CD4-positive, alpha-beta T cell treated with Interleukin-4 for 1 hour (primary cell): Measurements from ENCODE around the gene FEZF2.

Source experiments
- DNase-seq, 2 donors: peaks; one replicate each; pipeline ENCODE4 v3.0.0-alpha.2; 2020 to 2022

FEZF2 gene

DNA sequence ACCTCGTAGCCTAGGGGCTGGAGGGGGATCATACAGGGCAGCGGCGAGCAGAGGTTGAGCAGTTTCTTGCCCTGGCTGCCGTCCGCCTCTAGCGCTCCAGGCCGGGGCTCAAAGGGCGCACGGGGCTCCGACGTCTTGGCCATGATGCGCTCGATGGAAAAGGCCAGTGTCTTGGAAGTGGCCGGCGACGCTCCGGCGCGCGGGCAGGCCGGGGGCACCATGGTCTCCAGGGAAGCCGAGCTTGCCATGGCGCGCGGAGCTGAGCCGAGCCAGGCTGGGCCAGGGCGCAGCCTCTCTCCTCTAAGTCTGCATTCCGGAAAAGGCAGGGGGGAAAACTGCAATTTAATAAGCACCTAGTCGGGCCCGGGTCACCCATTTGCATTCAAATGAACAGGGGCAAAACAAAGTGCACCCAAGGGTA lies 719 bp downstream of the FEZF2 start:
- DNase-seq, result no peak

DNA sequence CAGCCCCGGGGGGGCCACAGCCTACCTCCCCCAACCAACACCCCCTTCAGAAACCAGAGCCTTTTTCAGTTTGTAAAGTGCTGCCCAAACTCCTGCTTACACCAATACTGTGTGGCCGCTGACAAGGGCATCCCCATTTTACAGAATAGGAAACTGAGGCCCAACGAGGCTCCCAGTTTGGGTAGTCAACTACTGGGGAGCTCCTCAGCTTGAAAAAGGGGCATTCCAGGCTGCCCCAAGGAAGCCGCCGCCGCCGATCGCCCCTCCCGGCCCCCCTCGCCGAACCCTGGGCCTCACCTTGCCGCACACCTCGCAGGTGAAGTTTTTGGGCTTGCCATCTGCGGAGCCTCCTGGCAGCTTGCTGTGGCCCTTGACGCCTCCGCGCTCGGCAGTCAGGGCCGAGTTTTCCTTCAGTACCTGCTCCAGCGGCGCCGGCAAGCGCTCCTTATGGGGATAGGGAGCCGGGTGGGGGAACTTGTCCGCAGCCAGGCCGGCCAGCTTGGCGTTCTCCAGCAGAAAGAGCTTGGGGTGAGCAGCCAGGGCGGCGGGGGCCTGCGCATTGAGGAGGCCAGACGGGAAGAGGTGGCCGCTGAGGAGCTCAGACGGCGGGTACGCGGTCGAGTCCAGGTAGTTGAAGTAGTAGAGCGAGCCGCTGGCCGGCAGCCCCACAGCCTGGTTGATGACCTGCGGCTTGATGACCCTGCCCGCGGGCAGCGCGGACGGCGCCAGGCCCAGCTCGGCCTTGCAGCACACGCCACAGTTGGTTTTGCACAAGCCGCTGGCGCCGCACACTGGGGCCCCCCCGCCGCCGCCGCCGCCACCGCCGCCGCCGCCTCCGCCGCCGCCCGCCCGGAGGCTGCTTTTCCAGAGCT lies 1.4 kb downstream of the FEZF2 start:
- DNase-seq, result no peak

DNA sequence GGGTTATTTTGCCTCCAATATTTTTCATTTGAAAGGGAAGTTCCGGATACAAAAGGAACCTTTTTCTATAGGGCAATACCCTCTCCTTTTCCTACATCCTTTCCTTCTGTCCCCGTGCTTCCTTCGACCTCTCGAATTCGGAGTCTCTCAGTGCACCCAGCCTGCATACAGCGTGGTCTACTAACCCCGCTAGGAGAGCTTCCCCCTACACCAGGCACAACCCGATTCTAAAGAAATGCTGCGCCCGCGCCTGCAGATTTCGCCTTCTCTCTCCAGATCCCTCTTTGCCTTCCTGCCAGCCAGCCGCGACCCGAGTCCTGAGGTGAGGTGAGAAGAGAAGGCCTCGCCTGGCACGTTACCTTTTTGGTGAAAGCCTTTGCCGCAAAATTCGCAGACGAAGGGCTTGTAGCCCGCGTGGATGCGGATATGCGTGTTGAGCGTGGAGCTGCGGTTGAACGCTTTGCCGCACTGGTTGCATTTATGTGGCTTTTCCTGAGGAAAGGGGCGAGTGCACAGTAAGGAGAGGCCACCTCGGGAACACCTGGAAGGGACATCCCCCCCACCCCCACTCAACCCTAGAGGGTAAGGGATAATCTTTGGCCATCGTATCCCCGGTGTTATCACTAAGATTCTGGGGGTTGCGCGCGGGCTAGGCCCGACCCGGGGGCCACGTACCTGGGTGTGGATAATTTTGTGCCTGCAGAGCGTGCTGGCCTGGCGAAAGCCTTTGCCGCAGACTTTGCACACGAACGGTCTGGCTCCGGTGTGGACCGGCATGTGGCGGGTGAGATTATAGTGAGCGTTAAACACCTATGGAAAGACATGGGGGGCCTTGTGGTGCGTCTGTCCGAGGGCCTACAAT lies 2.3 kb downstream of the FEZF2 start:
- no peak for DNase-seq

DNA sequence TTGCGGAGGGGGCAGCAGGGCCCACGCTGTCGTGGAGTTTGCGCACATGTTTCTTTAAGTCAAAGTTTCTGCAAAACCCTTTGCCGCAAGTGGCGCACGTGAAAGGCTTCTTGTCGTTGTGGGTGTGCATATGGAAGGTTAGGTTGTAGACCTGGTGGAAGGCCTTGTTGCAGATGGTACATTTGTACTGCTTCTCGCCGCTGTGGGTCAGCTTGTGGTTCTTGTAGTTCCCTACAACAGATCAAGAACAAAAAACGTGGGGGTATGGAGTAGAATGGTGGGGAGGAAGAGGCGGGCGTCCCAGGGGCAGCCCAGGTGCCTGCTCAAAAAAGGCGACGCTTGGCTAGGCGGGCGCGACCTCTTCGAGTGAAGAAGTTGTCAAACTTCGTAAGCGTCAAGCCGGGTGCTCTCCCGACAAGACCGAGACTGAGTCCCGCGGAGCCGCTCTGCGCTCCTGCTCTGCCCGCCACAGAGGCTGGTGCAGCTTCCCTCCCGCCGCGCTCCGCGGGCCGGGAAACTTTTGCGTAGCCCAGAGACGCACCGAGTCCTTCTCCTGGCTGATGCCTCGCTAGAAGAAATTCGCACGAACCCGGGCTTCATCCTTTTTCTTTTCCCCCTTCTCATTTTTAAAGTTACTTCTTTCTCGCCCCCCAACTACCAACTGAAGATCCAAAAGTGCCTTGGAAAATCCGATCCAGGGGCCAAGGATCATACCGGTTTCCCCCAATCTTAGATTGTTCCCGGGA lies 3.1 kb downstream of the FEZF2 start:
- DNase-seq, result no peak

DNA sequence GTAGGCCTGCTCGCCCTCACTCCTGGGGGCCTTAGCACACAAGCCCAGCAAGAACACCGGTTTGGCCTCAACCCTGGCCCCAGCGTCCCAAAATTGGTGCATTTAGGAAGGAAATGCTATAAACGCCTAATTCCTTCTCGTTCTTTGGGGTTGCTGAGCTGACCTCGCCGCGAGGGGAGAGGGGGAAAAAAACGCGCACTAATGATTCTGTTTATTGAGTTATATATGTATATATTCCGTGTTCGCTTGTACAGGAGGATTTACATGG lies 3.9 kb downstream of the FEZF2 start:
- DNase-seq, result no peak

DNA sequence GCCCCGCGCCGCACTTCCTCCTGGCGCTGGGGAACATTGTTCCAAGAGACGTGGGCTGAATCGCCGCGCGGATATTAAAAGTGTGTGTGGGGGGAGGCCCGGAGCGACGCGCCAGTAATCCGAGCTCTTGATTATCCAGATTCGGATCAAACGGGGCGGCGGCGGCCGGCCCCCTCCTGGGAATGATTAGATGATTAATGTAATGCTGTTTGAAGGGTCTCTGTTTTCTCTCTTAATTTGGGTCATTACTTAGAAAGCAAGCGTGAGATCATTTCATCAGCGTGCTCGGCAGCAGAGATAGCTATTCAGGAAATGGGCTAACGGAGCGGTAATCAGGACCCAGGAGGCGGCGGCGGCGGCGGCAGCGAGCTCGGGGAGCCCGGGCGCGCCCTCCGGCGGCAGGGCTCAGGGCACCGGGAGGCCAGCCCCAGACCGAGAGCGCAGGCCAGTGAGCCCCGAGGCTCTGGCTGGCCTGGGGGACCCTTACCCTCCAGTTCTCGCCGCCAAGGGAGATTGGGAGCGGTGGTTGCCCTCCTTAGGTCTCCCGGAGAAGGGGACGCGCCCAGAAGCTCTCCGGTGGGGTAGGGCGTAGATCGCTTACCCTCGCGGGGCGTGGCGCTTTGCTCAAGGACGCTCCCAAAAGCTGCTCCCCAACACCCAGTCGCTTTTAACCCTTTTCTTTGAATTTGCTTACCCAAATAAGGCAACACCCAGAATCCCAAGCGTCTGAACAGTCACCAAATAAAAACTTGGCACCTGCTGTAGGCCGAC lies 4.5 kb downstream of the FEZF2 start:
- DNase-seq, result no peak

DNA sequence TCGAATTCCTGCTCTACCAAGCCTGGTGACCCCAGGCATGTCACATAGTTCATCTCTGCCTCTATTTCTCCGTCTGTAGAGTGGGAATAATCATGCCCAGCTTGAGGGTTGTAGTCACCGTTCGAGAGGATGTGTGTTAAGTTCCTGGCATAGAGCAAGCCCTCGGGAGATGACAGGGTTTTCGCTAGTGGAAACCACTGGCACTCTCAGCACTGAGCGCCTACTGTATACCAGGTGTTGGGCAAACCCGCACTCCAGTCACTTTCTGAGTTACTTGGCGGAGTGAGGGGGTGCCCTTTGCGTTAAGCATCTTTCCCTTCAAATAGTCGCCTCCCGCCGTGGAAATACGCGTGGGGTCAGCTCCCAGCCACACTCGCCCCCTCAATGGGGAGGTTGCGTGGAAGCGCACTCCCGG lies 5.1 kb downstream of the FEZF2 start:
- DNase-seq, result no peak

DNA sequence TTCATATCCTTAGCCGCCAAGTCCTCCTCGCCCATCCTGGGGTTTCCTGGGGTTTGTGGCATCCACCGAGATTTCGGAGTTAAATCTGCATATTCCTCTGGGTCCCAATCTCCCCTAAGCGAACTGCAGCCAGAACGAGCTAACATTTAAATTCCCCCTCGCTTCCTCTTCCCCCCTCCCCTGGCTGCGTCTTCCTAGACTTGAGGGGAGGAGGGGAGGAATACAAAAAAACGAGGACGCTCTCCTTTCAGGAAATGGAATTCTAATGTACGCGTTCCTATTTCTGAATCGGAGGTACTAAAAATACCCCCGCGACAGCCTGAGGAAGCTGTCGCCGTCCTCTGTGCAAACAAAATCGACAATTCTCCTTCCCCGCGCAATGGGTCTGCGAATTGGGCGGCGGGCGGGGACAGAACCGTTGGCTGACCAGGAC lies 5.6 kb downstream of the FEZF2 start:
- no peak for DNase-seq

DNA sequence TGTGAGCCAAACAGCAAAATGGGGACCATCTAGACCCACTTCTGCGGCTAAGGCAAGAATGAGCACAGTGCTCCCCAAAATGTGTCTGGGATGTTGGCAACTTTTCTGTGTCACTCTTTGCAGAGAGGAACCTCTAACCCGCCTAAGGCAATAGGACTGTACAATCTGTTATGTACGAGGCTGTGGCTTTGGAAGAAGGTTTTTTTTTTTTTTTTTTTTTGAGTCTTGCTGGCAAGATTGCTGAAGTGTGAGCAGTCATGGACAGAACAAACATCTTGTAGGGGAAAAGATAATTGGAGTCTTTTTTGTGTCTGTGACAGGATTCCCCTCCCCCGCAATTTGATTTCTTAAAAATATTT lies 7.2 kb downstream of the FEZF2 start:
- DNase-seq, result no peak

DNA sequence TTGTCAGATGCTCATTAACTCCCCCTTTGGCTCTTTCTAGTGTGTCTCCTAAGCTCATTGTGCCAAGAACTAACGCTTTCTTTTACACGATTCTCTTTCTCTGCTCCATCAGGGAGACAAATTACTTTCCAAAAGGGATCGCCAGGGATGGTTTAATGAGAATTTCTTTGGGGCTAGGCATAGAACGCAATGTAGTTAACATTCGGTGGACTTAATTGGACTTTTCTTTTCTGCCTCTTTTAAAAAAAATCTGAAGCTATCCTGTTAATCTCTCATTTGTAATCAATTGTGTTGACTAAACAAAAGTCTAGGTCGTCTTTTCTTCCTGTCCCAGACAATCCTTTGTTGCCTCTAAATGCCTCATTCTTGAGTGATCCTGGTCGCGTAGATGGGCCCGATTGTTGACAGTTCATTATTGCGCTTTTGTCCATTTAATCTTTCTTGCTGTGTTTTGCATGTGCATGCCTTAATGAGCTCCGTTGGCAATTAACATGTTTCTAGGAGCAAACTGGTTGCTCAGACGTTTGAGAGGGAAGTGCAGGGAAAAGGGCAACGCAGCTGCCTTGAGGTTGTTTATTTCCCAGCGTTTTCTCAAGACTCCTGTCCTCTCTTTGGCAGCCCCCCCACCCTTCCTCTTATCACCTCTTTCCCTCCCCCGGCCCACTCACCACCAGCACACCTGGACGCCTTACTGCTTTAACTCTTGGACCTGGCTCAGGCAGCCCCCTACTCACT lies 7.8 kb downstream of the FEZF2 start:
- DNase-seq, result no peak

DNA sequence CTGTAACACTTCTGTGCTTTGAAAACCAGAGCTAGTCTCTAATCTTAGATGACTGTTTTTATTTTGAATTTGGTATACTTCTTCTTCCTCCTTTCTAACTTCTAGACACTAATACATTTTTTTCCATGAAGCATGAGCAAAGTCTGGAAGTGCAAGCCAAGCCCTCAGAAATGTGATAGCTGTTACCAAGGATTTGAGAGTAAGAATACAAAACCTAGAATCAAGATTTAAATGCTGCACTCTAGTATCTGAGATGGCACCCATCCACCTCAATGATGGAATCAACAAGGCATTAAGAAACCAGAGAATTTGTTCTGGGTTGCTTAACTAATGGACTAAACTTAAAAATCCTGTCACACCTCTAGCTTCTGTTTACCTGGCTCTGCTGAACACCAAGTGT lies 9.2 kb downstream of the FEZF2 start:
- no peak for DNase-seq

DNA sequence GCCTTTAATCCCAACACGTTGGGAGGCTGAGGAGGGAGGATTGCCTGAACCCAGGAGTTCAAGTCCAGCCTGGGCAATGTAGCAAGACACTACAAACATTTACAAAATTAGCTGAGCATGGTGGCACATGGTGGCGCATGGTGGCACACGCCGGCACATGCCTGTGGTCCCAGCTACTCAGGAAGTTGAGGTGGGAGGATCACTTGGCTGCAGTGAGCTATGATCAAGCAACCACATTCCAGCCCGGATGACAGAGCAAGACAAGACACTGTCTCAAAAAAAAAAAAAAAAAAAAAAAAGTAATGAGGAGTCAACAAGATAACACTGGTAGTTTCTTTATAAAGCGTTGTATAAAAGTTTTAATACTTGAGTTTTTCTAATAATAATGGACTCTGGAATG lies 10.1 kb downstream of the FEZF2 start:
- DNase-seq, result no peak

DNA sequence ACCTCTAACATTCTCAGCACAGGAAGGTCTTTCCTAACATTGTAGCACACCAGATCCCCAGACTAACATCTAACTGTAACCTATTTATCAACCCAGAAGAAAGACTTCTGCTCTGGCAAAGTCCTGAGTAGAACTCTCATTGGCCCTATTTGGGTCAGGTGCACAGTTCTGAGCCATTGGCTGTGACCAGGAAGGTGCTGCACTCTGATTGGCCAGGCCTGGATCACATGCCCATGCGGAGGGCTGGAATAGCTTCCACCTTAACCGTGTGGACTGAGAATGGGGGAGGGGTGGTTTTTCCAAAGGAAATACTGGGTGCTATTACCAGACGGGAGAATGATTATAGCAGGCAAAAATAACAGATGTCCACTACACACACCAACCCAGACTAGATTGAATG lies 11.5 kb downstream of the FEZF2 start:
- DNase-seq, result no peak

DNA sequence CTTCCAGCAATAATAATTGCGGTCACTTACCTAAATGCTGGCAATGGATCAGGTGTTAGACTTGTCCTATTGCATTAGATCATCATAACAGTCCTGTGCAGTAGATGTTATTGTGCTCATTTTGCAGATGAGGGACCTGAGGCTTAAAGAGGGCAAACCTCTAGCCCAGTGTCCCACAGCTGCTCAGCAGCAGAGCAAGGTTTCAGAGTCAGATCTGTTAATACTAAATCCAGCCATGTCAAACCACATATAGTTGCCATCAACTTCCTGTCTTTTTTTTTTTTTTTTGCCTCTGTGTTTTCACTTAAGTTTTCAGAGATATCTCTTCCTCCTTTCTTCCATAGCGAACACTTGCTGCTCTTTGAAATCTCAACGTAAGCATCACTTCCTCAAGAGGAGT lies 12.1 kb downstream of the FEZF2 start:
- no peak for DNase-seq

DNA sequence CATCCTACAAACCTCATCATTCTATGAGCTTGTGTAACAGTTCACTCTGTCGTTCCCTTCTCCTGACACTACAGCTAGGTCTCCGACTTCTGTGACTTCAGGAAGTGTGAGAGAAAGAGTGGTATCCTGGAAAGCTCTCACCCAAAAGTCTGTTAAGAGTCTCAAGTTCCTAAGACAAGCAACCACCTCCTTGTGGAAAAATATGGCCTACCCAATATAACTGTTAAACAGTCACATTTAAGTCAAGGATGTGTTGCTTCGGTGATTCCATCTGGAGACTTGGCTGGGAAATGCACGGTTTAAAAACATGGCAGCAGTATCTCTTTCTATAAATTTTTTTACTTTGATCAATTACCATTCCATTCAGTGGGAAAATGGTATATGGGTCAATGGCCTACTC lies 13.8 kb downstream of the FEZF2 start:
- no peak for DNase-seq

DNA sequence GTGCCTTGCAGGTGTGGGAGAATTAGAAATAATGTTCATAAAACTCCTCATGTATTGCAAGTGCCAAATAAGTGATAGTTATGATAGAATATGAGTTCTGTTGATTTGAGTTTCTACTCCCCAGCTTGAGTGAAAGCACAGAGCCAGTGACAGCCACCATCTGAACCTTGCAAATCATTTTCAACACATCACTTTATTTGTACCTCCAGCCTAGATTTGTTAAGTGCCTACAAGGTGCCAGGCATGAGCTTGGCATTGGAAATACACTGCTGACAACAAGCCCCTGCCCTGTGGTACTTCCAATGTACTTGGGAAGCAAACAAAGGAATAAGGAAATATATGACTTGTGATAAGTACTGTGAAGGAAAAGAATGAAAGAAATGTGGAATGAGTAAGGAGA lies 17.0 kb downstream of the FEZF2 start:
- no peak for DNase-seq

DNA sequence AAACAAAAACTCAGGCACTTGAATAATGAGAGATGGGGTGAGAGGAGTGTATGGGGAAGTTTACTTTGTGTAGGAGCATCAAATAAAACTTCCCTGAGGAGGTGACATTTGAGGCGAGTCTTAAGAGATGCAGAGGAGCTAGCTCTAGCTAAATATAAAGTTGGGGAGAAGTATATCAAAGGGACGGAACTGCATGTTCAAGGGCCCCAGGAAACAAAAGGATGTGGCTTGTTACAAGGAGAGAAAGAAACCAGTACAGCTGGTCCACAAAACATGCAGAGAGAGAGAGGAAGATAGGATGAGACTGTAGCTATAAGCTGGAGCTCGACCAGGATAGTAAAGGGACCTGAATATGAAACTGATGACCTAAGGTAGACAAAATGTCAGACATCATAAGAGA lies 17.6 kb downstream of the FEZF2 start:
- no peak for DNase-seq

DNA sequence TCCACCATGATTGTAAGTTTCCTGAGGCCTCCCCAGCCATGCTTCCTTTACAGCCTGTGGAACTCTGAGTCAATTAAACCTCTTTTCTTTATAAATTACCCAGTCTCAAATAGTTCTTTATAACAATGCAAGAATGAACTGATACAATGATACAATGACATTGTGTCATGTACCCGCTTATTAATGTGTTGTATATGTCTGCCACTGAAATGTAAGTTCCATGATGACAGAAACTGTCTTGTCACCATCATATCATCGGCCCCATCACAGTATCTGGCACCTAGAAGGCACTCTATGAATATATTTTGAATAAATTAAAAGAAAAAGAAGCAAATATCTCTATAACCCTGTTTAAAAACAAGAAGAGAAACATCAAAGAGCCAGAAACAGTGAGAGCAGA lies 29.6 kb downstream of the FEZF2 start:
- DNase-seq, result no peak

DNA sequence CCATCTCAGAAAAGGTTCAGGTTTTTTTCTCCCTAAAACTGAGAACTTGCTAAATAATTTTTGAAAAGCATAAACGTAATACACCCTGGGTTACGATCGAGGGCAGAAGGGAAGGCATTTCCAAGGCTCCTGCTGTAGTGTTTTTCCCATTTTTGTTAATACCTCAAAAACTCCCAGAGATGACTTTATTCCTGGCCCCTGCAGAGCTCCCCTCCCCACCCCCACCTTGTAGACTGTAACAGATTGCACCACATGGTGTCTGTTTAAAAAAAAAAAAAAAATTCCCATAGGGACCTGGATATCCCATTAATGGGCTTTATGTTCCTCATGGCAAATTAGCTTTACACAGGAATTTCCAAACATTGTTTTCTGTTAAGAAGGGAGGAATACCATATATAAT lies 38.2 kb downstream of the FEZF2 start:
- DNase-seq, result no peak

DNA sequence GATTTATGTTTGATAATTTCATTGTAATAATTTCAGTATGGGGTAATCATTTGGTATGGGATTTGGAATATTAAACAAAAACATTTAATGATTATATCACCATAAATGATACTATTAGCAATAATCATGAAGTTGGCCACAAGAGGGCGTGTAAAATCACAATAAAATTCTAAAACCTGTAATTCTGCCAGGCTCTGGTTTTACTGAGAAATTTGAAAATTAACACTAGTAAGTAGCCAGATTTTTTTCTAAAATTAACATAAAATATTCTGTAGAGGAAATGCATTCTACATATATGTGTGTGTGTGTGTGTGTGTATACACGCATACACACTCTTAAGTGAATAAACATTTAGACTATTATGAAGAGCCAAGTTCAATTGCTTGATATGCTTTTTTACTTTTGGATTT lies 40.5 kb downstream of the FEZF2 start:
- DNase-seq, result peak in 1 of 2 donors; percentile 21

DNA sequence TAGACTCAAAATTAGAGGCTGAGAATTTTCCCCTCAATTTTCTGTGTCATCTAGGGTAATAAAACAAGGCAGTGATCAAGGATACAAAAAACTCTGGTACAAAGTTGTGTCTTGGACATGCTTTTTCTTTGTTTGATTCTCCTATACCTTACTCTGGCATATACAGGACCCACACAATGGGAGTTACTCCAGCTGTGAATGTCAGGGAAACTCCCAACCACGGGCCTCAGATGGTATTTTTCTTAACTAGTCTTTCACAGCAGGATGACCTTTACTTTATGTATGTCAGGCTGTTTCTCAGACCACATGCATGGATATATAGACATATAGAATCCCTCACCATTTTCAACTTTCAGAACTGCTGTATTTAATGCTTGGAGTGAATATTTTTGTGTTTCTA lies 41.3 kb downstream of the FEZF2 start:
- no peak for DNase-seq

DNA sequence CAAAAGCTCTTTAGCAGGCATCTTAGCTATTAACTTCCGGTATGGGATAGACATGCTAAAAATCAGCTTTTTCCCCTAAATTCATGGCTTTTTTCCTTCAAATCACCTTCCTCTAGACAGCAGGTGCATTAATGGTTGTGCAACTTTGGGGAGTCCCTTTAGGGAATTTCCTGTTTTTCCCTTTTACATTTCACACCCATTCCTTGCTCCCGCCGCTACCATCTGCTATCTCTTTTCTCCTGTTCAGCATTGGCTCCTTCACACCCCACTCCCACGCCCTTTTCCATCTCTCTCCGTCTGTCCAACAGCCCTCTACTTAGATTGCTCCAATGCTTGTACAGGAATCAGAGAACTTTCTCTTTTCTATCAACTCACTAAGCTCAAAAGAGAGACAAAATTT lies 43.4 kb downstream of the FEZF2 start:
- DNase-seq, result no peak
